T-cell (primary cell): ENCODE results near the gene OPRL1. TPM values are rescaled to one million over a fixed set of nuclear protein-coding genes. Genes with fewer than 3 reads are reported as not detected.

Experiments used
- ATAC-seq, 4 experiments: fragments of 200-7000 bp in 3 of 4; fragments of 150-1000 bp in 1 of 4; cut with Tn5 transposase; replicated peaks in 1 of 4; 1 replicate in 3 of 4; 2 replicates in 1 of 4; pipeline ENCODE4 v1.10.0; 2021; ENCODE audit warnings: moderate library complexity in 3 of 4, mild to moderate bottlenecking in 2 of 4, moderate number of reproducible peaks in 1 of 4
- CTCF ChIA-PET, 2 donors: fragments of 300-600 bp; sonication (Branson Sonifier 250); formaldehyde crosslinking; loops; one replicate each; lab custom pipeline; 2022; ENCODE audit warnings: antibody characterized with exemption in 2 of 2; lab: Charles Lee
- POLR2A ChIA-PET, 2 donors: fragments of 300-600 bp; sonication (Branson Sonifier 250); formaldehyde crosslinking; loops; one replicate each; lab custom pipeline; 2022; ENCODE audit warnings: antibody characterized with exemption in 2 of 2; lab: Charles Lee
- DNase-seq, 35 experiments: peaks; one replicate each; pipeline versions ENCODE4 v3.0.0 to v3.0.0-alpha.2; 2013 to 2023
- H3K27ac ChIP-seq: one replicate; pipeline ENCODE4 v1.5.1; 2013; ENCODE audit warnings: low read length
- H3K27me3 ChIP-seq, 2 experiments: replicated peaks in 1 of 2; 1 replicate in 1 of 2; 2 replicates in 1 of 2; pipeline versions ENCODE4 v1.6.1 to v1.7.0; 2013; ENCODE audit warnings: low read length in 1 of 2, mixed read lengths in 1 of 2; ENCODE audit not compliant: control insufficient read depth in 2 of 2, insufficient read depth in 2 of 2; ENCODE audit errors: extremely low read depth in 1 of 2
- H3K36me3 ChIP-seq, 2 donors: 1 replicate in 1 of 2; 2 replicates in 1 of 2; pipeline versions ENCODE4 v1.6.1 to v1.7.0; 2013; ENCODE audit warnings: low read length in 1 of 2; ENCODE audit not compliant: control insufficient read depth in 2 of 2, insufficient read depth in 1 of 2; ENCODE audit errors: extremely low read depth in 1 of 2
- H3K4me1 ChIP-seq, 2 experiments: 1 replicate in 1 of 2; 2 replicates in 1 of 2; pipeline versions ENCODE4 v1.6.1 to v1.7.0; 2013; ENCODE audit warnings: low read length in 2 of 2, mixed read lengths in 1 of 2; ENCODE audit not compliant: insufficient read depth in 2 of 2, control insufficient read depth in 1 of 2; ENCODE audit errors: extremely low read depth in 1 of 2
- H3K4me3 ChIP-seq, 2 donors: 1 replicate in 1 of 2; 2 replicates in 1 of 2; pipeline versions ENCODE4 v1.5.1 to v1.7.0; 2013; ENCODE audit warnings: mild to moderate bottlenecking in 2 of 2, low read length in 1 of 2, moderate library complexity in 1 of 2; ENCODE audit not compliant: control insufficient read depth in 1 of 2; ENCODE audit errors: extremely low read depth in 1 of 2
- H3K9me3 ChIP-seq: 2 replicates; pipeline ENCODE4 v1.7.0; 2013
- H3K27ac Mint-ChIP-seq, 2 donors: one replicate each; pipeline ENCODE4 v1.8.0; 2020 to 2021; ENCODE audit warnings: mild to moderate bottlenecking in 2 of 2, mixed read lengths in 2 of 2
- H3K27me3 Mint-ChIP-seq, 2 donors: one replicate each; pipeline ENCODE4 v1.8.0; 2021 to 2022; ENCODE audit warnings: mixed read lengths in 2 of 2
- H3K36me3 Mint-ChIP-seq: one replicate; pipeline ENCODE4 v1.8.0; 2021; ENCODE audit warnings: mixed read lengths
- H3K4me1 Mint-ChIP-seq, 3 donors: one replicate each; pipeline ENCODE4 v1.8.0; 2020 to 2022; ENCODE audit warnings: mixed read lengths in 3 of 3, mild to moderate bottlenecking in 1 of 3
- H3K4me3 Mint-ChIP-seq, 3 donors: one replicate each; pipeline ENCODE4 v1.8.0; 2020 to 2022; ENCODE audit warnings: mild to moderate bottlenecking in 3 of 3, mixed read lengths in 3 of 3, moderate library complexity in 3 of 3
- H3K9me3 Mint-ChIP-seq, 3 donors: one replicate each; pipeline ENCODE4 v1.8.0; 2020 to 2022; ENCODE audit warnings: mixed read lengths in 3 of 3
- WGBS: methylation state at CpG from one replicate; pipeline ENCODE4 v1.1.5; 2013; ENCODE audit warnings: missing lambda C conversion rate; ENCODE audit not compliant: insufficient coverage; 5-methylcytosine and 5-hydroxymethylcytosine counted together
- total RNA-seq, 35 experiments: library from RNA in 6 of 35; stranded (reverse) in 6 of 35; fragments of 120-200 nt in 1 of 35; gene quantifications; one replicate each; pipeline versions ENCODE4 v1.2.1 to v1.2.4 and lab custom pipeline; 2013 to 2026

Gene OPRL1
- total RNA-seq, 5 donors from 2014 or later (not counting 1 experiment from before 2014, with no cell fraction given), result 1.1 to 1.9 (median 1.5) TPM

DNA sequence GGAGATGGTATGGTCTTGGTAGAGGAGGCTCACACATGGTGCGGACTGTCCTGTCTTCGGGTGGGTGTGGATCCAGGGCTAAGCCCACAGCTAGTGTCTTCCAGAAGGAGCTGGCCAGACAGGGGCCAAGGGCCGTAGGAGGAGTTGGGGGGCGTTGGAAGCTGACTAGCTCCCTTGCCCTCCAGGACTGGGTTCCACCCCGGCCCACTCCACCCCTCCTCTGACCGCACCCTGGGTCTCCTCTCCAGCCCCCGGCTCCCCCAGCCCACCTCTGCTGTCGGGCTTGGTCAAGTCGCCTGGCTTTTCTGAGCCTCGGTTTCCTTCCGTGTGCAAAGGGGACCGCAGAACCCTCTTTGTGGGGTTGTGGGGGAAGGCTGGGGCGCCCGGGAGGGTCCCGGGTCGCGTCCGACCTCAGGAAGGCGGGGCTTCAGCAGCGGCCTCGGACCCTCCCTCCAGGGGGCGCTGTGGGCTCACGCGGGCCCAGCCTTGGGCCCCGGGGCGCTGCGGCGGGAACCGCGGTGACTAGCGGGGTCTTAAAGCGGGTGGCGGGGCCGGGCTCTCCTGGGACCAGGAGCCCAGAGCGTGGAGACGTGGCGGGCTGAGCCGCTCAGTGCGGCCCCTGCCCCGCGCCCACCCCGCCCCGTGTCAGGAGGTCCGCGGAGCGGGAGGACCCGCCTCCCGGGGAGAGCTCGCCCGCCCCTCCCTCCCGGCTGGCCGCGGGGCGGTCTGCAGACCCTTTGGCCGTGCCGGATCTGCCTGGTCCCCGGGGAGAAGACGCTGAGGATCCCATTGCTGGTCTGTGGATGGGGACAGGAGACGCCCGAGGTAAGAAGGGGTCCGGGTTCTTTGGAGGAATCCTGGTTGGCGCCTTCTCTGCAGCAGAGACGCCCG lies 22.1 kb downstream of the OPRL1 start:
- Mint-ChIP-seq H3K36me3 (peaks cover under 1% of the 10 kb centered on the region), H3K27me3 (peaks cover 8 to 19% of the 10 kb centered on the region in 2 donors), H3K4me3 (peak overlapping the region; percentile 46 to 78 (median 50)), H3K9me3 (peaks cover 0 to under 1% (median 0%) of the 10 kb centered on the region in 3 donors), H3K4me1 (peaks cover 12 to 21% (median 16%) of the 10 kb centered on the region in 3 donors), H3K27ac (no peak overlapping the region)
- Histone ChIP-seq H3K9me3 (no peaks in the 10 kb centered on the region), H3K27me3 (peaks cover 0 to 62% of the 10 kb centered on the region in 2 experiments), H3K4me3 (peak overlapping the region in 1 of 2 donors; percentile 19), H3K27ac (no peak overlapping the region), H3K36me3 (peaks cover 0 to 14% of the 10 kb centered on the region in 2 donors), H3K4me1 (peaks cover 2 to 28% of the 10 kb centered on the region in 2 experiments)
- peak; percentile 69 to 87 (median 84) for ATAC-seq
- DNase-seq, result peak in 34 of 35 experiments; percentile 35 to 82 (median 54)
- POLR2A ChIA-PET, result interaction anchor here in 1 of 2 donors (0.6 to 0.8 kb wide), 2 partner anchors 18 to 120 kb away, joined by 3 to 5 read pairs; no protein-coding TSS in a partner anchor
- CTCF ChIA-PET, result interaction anchor here (0.6 to 0.7 kb wide), 5 partner anchors 17 to 399 kb away, joined by 3 to 7 read pairs (median 4); no protein-coding TSS in a partner anchor
- WGBS, result 3% methylated on average over 38 of the region's 64 CpGs

DNA sequence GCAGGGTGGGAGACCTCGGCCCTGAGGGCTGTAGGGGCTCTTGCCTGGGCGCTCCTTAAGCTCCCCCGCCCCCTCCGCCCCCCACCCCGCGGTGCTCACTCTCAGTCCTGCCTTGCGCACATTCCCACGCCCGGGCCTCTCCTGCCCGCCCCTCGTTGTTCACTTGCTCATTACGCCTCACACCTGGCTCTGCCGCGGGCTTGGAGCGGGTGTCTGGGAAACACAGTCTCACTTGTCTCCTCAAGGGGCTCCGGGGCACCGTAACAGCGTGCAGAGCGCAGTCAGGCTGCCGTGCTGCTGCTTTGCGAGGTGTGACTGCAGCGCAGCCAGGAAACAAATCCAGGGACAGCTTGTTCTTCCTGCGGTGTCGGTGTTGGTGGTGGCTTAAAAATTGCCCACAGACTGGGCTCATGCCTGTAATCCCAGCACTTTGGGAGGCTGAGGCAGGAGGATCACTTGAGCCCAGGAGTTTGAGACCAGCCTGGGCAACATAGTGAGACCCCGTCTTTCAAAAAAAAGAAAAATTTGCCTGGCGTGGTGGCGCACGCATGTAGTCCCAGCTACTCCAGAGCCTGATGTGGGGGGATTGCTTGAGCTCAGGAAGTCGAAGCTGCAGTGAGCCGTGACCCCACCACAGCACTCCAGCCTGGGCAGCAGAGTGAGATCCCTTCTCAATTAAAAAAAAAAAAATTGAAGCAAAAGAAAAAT lies 22.9 kb downstream of the OPRL1 start:
- Histone ChIP-seq H3K4me1 (peaks cover 2 to 36% of the 10 kb centered on the region in 2 experiments), H3K36me3 (peaks cover 0 to 9% of the 10 kb centered on the region in 2 donors), H3K27me3 (peaks cover 0 to 69% of the 10 kb centered on the region in 2 experiments), H3K4me3 (peak overlapping the region in 1 of 2 donors; percentile 19), H3K9me3 (no peaks in the 10 kb centered on the region), H3K27ac (no peak overlapping the region)
- 11% methylated on average over 19 of the region's 30 CpGs for WGBS
- Mint-ChIP-seq H3K4me3 (peak overlapping the region; percentile 49 to 78 (median 55)), H3K9me3 (no peaks in the 10 kb centered on the region), H3K27ac (no peak overlapping the region), H3K4me1 (peaks cover 16 to 25% (median 17%) of the 10 kb centered on the region in 3 donors), H3K27me3 (peaks cover 8 to 19% of the 10 kb centered on the region in 2 donors), H3K36me3 (no peaks in the 10 kb centered on the region)
- ChIA-PET POLR2A (interaction anchor here in 1 of 2 donors (0.6 to 0.8 kb wide), 2 partner anchors 17 to 121 kb away, joined by 3 to 5 read pairs; no protein-coding TSS in a partner anchor), CTCF (interaction anchor here (0.6 to 0.7 kb wide), 5 partner anchors 16 to 400 kb away, joined by 3 to 7 read pairs (median 4); no protein-coding TSS in a partner anchor)
- DNase-seq (peak in 1 of 35 experiments; percentile 1), ATAC-seq (no peak)

DNA sequence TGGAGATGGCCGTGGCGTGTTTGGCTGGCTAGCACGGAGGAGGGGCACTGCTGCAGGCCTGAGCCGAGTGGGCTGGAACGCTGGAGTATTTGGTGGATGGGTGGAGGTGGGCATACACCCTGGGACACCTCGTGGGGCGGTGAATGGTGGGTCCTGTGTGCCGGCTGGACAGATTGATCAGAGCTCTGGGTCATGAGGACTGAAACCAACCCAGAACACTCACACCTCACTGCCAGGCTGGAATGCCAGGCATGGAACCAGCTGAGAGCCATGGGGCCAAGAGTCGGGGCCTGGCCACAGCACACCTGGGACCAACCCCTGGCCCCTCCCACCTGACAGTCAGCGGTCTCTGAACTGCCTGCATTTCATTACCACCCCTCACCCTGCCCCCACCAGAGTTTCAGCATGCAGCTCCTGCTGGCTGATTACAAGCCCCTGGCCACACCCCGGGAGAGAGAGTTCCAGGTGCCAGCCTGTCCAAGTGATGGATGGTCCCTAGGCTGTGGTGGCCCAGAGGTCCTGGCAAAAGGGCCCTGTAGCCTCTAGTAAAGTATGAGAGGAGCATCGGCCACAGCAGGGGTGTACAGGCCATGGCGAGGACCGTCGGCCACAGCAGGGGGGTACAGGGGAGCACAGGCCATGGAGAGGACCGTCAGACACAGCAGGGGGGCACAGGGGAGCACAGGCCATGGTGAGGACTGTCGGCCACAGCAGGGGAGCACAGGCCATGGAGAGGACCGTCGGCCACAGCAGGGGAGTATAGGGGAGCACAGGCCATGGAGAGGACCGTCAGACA lies 24.2 kb downstream of the OPRL1 start:
- H3K4me1 Mint-ChIP-seq, result peaks cover 18 to 31% (median 22%) of the 10 kb centered on the region in 3 donors
- ChIA-PET CTCF (no interaction called here), POLR2A (no interaction called here)
- H3K27ac Mint-ChIP-seq, result no peak overlapping the region
- no peak overlapping the region for H3K27ac ChIP-seq
- no peaks in the 10 kb centered on the region for H3K9me3 ChIP-seq
- H3K36me3 Mint-ChIP-seq, result no peaks in the 10 kb centered on the region
- 90% methylated on average over 13 of the region's 20 CpGs for WGBS
- H3K9me3 Mint-ChIP-seq, result no peaks in the 10 kb centered on the region
- H3K4me3 Mint-ChIP-seq, result no peak overlapping the region
- peaks cover 0 to 67% of the 10 kb centered on the region in 2 experiments for H3K27me3 ChIP-seq
- no peak overlapping the region for H3K4me3 ChIP-seq
- DNase-seq (no peak), ATAC-seq (no peak)
- H3K4me1 ChIP-seq, result peaks cover 2 to 37% of the 10 kb centered on the region in 2 experiments
- H3K36me3 ChIP-seq, result peaks cover 0 to 1% of the 10 kb centered on the region in 2 donors
- H3K27me3 Mint-ChIP-seq, result peaks cover 8 to 19% of the 10 kb centered on the region in 2 donors

DNA sequence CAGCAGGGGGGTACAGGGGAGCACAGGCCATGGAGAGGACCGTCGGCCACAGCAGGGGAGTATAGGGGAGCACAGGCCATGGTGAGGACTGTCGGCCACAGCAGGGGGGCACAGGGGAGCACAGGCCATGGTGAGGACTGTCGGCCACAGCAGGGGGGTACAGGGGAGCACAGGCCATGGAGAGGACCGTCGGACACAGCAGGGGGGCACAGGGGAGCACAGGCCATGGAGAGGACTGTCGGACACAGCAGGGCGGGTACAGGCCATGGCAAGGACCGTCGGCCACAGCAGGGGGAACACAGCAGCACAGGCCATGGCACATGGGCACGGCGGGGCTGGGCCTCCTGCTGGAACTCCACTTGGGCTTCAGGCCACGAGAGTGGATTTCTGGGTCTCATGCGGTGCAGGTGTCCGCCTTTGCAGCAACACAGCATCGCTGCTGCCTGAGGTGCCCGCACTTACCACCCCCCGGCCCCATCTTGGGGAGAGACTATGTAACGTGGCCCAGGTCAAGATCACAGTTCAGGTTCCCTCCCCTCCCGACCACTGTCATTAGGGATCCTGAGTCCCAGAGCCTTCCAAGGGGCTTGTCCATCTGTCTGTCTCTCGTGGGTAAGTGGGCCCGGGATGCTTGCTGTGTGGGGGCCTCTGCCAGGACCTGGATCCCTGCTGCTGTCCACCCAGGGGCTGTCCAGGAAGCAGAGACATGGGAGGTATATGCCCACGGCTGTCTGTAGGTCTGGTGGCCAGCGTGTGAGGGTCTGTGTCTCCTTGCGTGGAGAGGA lies 25.0 kb downstream of the OPRL1 start:
- no peaks in the 10 kb centered on the region for H3K9me3 ChIP-seq
- CTCF ChIA-PET, result no interaction called here
- ATAC-seq (no peak), DNase-seq (peak in 1 of 35 experiments; percentile 0)
- peaks cover 0 to 63% of the 10 kb centered on the region in 2 experiments for H3K27me3 ChIP-seq
- Mint-ChIP-seq H3K27ac (no peak overlapping the region), H3K27me3 (peaks cover 8 to 19% of the 10 kb centered on the region in 2 donors), H3K36me3 (no peaks in the 10 kb centered on the region), H3K4me3 (no peak overlapping the region), H3K4me1 (peaks cover 18 to 31% (median 22%) of the 10 kb centered on the region in 3 donors), H3K9me3 (no peaks in the 10 kb centered on the region)
- no peak overlapping the region for H3K27ac ChIP-seq
- 94% methylated on average over 24 of the region's 25 CpGs for WGBS
- POLR2A ChIA-PET, result no interaction called here
- H3K4me3 ChIP-seq, result no peak overlapping the region
- H3K4me1 ChIP-seq, result peaks cover 2 to 34% of the 10 kb centered on the region in 2 experiments
- H3K36me3 ChIP-seq, result no peaks in the 10 kb centered on the region

DNA sequence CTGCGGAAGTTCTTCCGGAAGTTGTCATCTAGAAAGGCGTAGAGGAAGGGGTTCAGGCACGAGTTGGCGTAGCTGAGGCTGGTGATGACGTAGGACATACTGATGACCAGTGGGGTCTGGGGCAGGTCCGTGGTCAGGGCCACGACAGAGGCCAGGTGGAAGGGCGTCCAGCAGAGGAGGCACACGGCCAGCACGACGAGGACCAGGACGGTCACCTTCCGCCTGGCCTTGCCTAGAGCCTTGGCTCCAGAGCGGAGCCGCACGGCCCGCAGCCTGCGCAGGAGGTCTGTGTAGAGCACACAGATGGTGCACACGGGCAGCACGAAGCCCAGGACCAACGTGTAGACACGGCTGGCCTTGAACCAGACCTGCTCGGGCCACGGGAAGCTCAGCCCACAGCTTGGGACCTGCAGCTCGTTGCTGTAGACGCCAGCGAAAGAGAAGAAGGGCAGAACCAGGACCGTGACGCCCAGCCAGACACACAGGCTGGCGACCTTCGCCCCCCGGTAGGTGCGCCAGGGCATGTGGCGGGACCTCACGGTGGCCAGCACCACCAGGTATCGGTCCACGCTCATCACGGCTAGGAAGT lies 26.1 kb downstream of the OPRL1 start:
- H3K27ac Mint-ChIP-seq, result no peak overlapping the region
- ATAC-seq (no peak), DNase-seq (peak in 1 of 35 experiments; percentile 2)
- 91% methylated on average over 39 of the region's 39 CpGs for WGBS
- no peaks in the 10 kb centered on the region for H3K9me3 Mint-ChIP-seq
- H3K27me3 Mint-ChIP-seq, result peaks cover 8 to 19% of the 10 kb centered on the region in 2 donors
- no peaks in the 10 kb centered on the region for H3K36me3 Mint-ChIP-seq
- POLR2A ChIA-PET, result no interaction called here
- peaks cover 14 to 23% (median 22%) of the 10 kb centered on the region in 3 donors for H3K4me1 Mint-ChIP-seq
- H3K4me3 Mint-ChIP-seq, result no peak overlapping the region
- H3K36me3 ChIP-seq, result no peaks in the 10 kb centered on the region
- H3K9me3 ChIP-seq, result no peaks in the 10 kb centered on the region
- H3K4me3 ChIP-seq, result no peak overlapping the region
- no peak overlapping the region for H3K27ac ChIP-seq
- H3K27me3 ChIP-seq, result peaks cover 0 to 54% of the 10 kb centered on the region in 2 experiments
- peaks cover 0 to 25% of the 10 kb centered on the region in 2 experiments for H3K4me1 ChIP-seq
- CTCF ChIA-PET, result no interaction called here
